Kidney (tissue), 14 donors: ENCODE measurements around the gene C19orf81. TPM values are rescaled to one million over a fixed set of nuclear protein-coding genes. Genes with fewer than 3 reads are reported as not detected.

ENCODE experiments used
- DNase-seq, 5 donors: peaks; one replicate each; pipeline ENCODE4 v3.0.0-alpha.2; 2013 to 2020
- FAIRE-seq: peaks from 2 replicates; lab custom pipeline; 2012; peaks lifted over from hg19 to GRCh38; lab: Jason Lieb, UNC
- H3K27ac ChIP-seq, 2 donors: one replicate each; pipeline ENCODE4 v1.7.0; 2013; ENCODE audit warnings: low read depth in 2 of 2, low read length in 2 of 2, inconsistent platforms in 1 of 2
- H3K27me3 ChIP-seq: one replicate; pipeline ENCODE4 v1.7.1; 2013; ENCODE audit warnings: low read length, inconsistent platforms; ENCODE audit not compliant: control insufficient read depth, insufficient read depth
- H3K36me3 ChIP-seq, 3 donors: one replicate each; pipeline versions ENCODE4 v1.7.0 to v1.7.1; 2013; ENCODE audit warnings: low read length in 3 of 3, control low read depth in 1 of 3, inconsistent platforms in 1 of 3; ENCODE audit not compliant: insufficient read depth in 3 of 3, control insufficient read depth in 2 of 3
- H3K4me1 ChIP-seq, 3 donors: one replicate each; pipeline versions ENCODE4 v1.7.0 to v1.7.1; 2013; ENCODE audit warnings: low read length in 3 of 3, inconsistent platforms in 1 of 3, low read depth in 1 of 3; ENCODE audit not compliant: control insufficient read depth in 2 of 3, insufficient read depth in 2 of 3
- H3K4me3 ChIP-seq, 3 donors: one replicate each; pipeline versions ENCODE4 v1.7.0 to v1.8.1; 2013; ENCODE audit warnings: low read length in 3 of 3, control low read depth in 1 of 3, inconsistent platforms in 1 of 3
- H3K9ac ChIP-seq, 3 donors: one replicate each; pipeline versions ENCODE4 v1.7.0 to v1.7.1; 2013; ENCODE audit warnings: low read length in 3 of 3, control low read depth in 1 of 3, inconsistent platforms in 1 of 3
- H3K9me3 ChIP-seq, 3 donors: one replicate each; pipeline versions ENCODE4 v1.7.0 to v1.7.1; 2013; ENCODE audit warnings: low read length in 3 of 3, control low read depth in 1 of 3, inconsistent platforms in 1 of 3; ENCODE audit not compliant: control insufficient read depth in 2 of 3, insufficient read depth in 1 of 3
- CTCF ChIP-seq: IDR thresholded peaks from 3 replicates; pipeline ENCODE4 v1.5.1; 2012; ENCODE audit warnings: mild to moderate bottlenecking, moderate library complexity, borderline replicate concordance; ENCODE audit not compliant: insufficient read depth; ENCODE audit errors: extremely low read depth
- intact Hi-C: fragments of 100-400 bp; cut with DNase I; formaldehyde crosslinking; loops from one replicate; pipeline ENCODE4 v1.11.1; 2022
- polyA plus RNA-seq: library from polyadenylated mRNA; stranded (reverse); fragments of 350-450 nt; fragmentation: Illumina TruSeq; extraction: RNeasy Lipid Tissue Mini Kit (QIAGEN cat#74804); gene quantifications from one replicate; pipeline ENCODE4 v1.2.3, GENCODE V29; 2014; ENCODE audit warnings: low read depth, low replicate concordance; ENCODE audit not compliant: insufficient read depth
- total RNA-seq: library from RNA; stranded (reverse); fragmentation: NEBNext Ultra II Directional; extraction: Animal tissue kit (Norgen Biotek cat#: 25700); gene quantifications from one replicate; pipeline ENCODE4 v1.2.1, GENCODE V29; 2021
- donor health status: control.
- donor health status: control.
- donor health status: control.
- donor health status: control.
- donor health status: control.
- donor health status: DM: yes; HTN: yes; CAD: no.
- donor health status: Normal renal cell carcinoma (clear cell type).

The C19orf81 gene
- total and polyA plus RNA-seq, 2 donors from 2014 or later: 1.6 to 3.0 TPM

- Histone ChIP-seq H3K4me3 (no peak overlapping the region), H3K27me3 (no peaks in the 10 kb centered on the region), H3K9ac (no peak overlapping the region), H3K9me3 (no peaks in the 10 kb centered on the region), H3K27ac (no peak overlapping the region), H3K36me3 (no peaks in the 10 kb centered on the region), H3K4me1 (no peaks in the 10 kb centered on the region)
- intact Hi-C loops: no loop called here
- TF ChIP-seq CTCF: no peak
- no peak for DNase-seq
- no peak for FAIRE-seq
Observed at GRCh38 chr19:50646074-50646807, 3.0 kb upstream of the C19orf81 start.

- no peak overlapping the region for H3K27ac ChIP-seq
- no peaks in the 10 kb centered on the region for H3K9me3 ChIP-seq
- DNase-seq (no peak), FAIRE-seq (no peak)
- no peaks in the 10 kb centered on the region for H3K36me3 ChIP-seq
- no peak overlapping the region for H3K4me3 ChIP-seq
- H3K4me1 ChIP-seq: no peaks in the 10 kb centered on the region
- no peak overlapping the region for H3K9ac ChIP-seq
- TF ChIP-seq CTCF: no peak
- no peaks in the 10 kb centered on the region for H3K27me3 ChIP-seq
- intact Hi-C loops: no loop called here
Observed at GRCh38 chr19:50647879-50648615, 1.2 kb upstream of the C19orf81 start.

GRCh38 chr19:50648659-50649058, 586 bp upstream of the C19orf81 start:
- Histone ChIP-seq H3K27ac (no peak overlapping the region), H3K36me3 (no peaks in the 10 kb centered on the region), H3K27me3 (no peaks in the 10 kb centered on the region), H3K9ac (no peak overlapping the region), H3K4me3 (no peak overlapping the region), H3K4me1 (no peaks in the 10 kb centered on the region), H3K9me3 (no peaks in the 10 kb centered on the region)
- TF ChIP-seq CTCF: no peak
- DNase-seq (no peak), FAIRE-seq (no peak)
- intact Hi-C loops: no loop called here
